Fibroblast of lung (primary cell): Measurements from ENCODE around the gene CDC42EP2. TPM values are rescaled to one million over a fixed set of nuclear protein-coding genes. Genes with fewer than 3 reads are reported as not detected.

Source experiments
- DNase-seq, 2 donors: peaks; one replicate each; pipeline versions ENCODE4 v3.0.0 to v3.0.0-alpha.2; 2010; ENCODE audit warnings: low read depth in 2 of 2
- H2AFZ ChIP-seq: 2 replicates; pipeline ENCODE4 v1.5.1; 2012; ENCODE audit warnings: low read length, control low read depth, inconsistent platforms
- H3K27ac ChIP-seq: 2 replicates; pipeline ENCODE4 v1.5.1; 2011; ENCODE audit warnings: low read length, control low read depth; ENCODE audit not compliant: insufficient read depth
- H3K27me3 ChIP-seq: 2 replicates; pipeline ENCODE4 v1.5.1; 2011; ENCODE audit warnings: mild to moderate bottlenecking, low read length; ENCODE audit not compliant: control insufficient read depth, insufficient read depth
- H3K36me3 ChIP-seq: 2 replicates; pipeline ENCODE4 v1.5.1; 2011; ENCODE audit warnings: low read length; ENCODE audit not compliant: control insufficient read depth, insufficient read depth
- H3K4me1 ChIP-seq: 2 replicates; pipeline ENCODE4 v1.5.1; 2011; ENCODE audit warnings: low read length; ENCODE audit not compliant: control insufficient read depth, insufficient read depth; ENCODE audit errors: extremely low read depth
- H3K4me2 ChIP-seq: 2 replicates; pipeline ENCODE4 v1.5.1; 2011; ENCODE audit warnings: low read length, control low read depth; ENCODE audit not compliant: insufficient read depth; ENCODE audit errors: extremely low read depth
- H3K4me3 ChIP-seq, 4 experiments: fragments of 200-600 bp in 1 of 4; sonication (generic) in 1 of 4; replicated peaks in 1 of 4; 2 replicates each; pipeline ENCODE4 v1.5.1; 2011 to 2016; ENCODE audit warnings: low read length in 4 of 4, low read depth in 3 of 4, mild to moderate bottlenecking in 3 of 4, control low read depth in 2 of 4, inconsistent platforms in 1 of 4, mixed read lengths in 1 of 4; ENCODE audit not compliant: insufficient read depth in 1 of 4; ENCODE audit errors: control extremely low read depth in 1 of 4
- H3K79me2 ChIP-seq: 2 replicates; pipeline ENCODE4 v1.5.1; 2012; ENCODE audit warnings: mild to moderate bottlenecking, low read length, inconsistent platforms; ENCODE audit not compliant: control insufficient read depth, insufficient read depth
- H3K9ac ChIP-seq: 2 replicates; pipeline ENCODE4 v1.5.1; 2011; ENCODE audit warnings: mild to moderate bottlenecking, low read length, control low read depth; ENCODE audit not compliant: insufficient read depth
- H3K9me3 ChIP-seq: 2 replicates; pipeline ENCODE4 v1.5.1; 2012; ENCODE audit warnings: low read depth, low read length; ENCODE audit not compliant: control insufficient read depth, insufficient read depth
- H4K20me1 ChIP-seq: 2 replicates; pipeline ENCODE4 v1.5.1; 2011; ENCODE audit warnings: low read length; ENCODE audit not compliant: control insufficient read depth, insufficient read depth; ENCODE audit errors: extremely low read depth
- CTCF ChIP-seq, 2 donors: IDR thresholded peaks in 1 of 2; conservative IDR thresholded peaks in 1 of 2; 1 replicate in 1 of 2; 2 replicates in 1 of 2; pipeline ENCODE4 v1.5.1; 2011 to 2012; ENCODE audit warnings: low read length in 2 of 2, control low read depth in 1 of 2, inconsistent platforms in 1 of 2, low read depth in 1 of 2, mild to moderate bottlenecking in 1 of 2
- EZH2 ChIP-seq: IDR thresholded peaks from 2 replicates; pipeline ENCODE4 v1.5.1; 2012; ENCODE audit warnings: low read length, control low read depth, mild to moderate bottlenecking; ENCODE audit errors: missing control alignments
- polyA minus RNA-seq: library from RNA; depleted of rRNA, polyadenylated mRNA; stranded (reverse); fragments of >200 nt; gene quantifications from 2 replicates; pipeline ENCODE4 v1.2.3, GENCODE V29; 2011; ENCODE audit warnings: low replicate concordance
- polyA plus RNA-seq, 2 donors: library from polyadenylated mRNA; depleted of rRNA in 1 of 2; stranded (reverse) in 1 of 2; unstranded in 1 of 2; fragments of >200 nt; gene quantifications; 2 replicates each; pipeline ENCODE4 v1.2.1, GENCODE V29; 2011 to 2012; ENCODE audit warnings: missing spikeins in 1 of 2
- total RNA-seq: library from RNA; depleted of rRNA; stranded (reverse); fragments of >200 nt; gene quantifications from 2 replicates; pipeline ENCODE4 v1.2.1, GENCODE V29; 2014

CDC42EP2 gene
- total RNA-seq (12.3 and 25.6 TPM in 2 replicates), polyA plus RNA-seq (31.7 and 48.4 TPM in 2 replicates), polyA minus RNA-seq (164 and 172 TPM in 2 replicates)
- 56.1 and 78.8 TPM in 2 replicates for polyA plus RNA-seq (2012)

- peaks cover 56% of the 10 kb centered on the region for H3K79me2 ChIP-seq
- peak; percentile 76 to 85 for DNase-seq
Observed at GRCh38 chr11:65314501-65315203, at the start of gene CDC42EP2. TSS of gene CDC42EP2 (plus strand) at chr11:65314866. CDS start at chr11:65320899, 6,033 bp downstream.

GRCh38 chr11:65266210-65266609 lies 48.5 kb upstream of the CDC42EP2 start:
- Histone ChIP-seq H3K27ac (no peak overlapping the region), H3K4me2 (no peak overlapping the region), H4K20me1 (no peaks in the 10 kb centered on the region), H3K9me3 (no peaks in the 10 kb centered on the region), H3K79me2 (peaks cover 27% of the 10 kb centered on the region), H3K4me3 (no peak overlapping the region), H3K36me3 (peaks cover 4% of the 10 kb centered on the region), H3K9ac (no peak overlapping the region), H3K27me3 (no peaks in the 10 kb centered on the region), H3K4me1 (no peaks in the 10 kb centered on the region), H2AFZ (no peak overlapping the region)
- peak in 1 of 2 donors; percentile 32 for DNase-seq
- no peak for TF ChIP-seq EZH2
- TF ChIP-seq CTCF (conservative IDR thresholded peaks at IDR 0.05 in 1 of 2, IDR thresholded peaks at IDR 0.05 in 1 of 2; ENCODE audit: low read depth in 1 of 2, low read length in 2 of 2), result peak in 1 of 2 donors; percentile 72

More at GRCh38 chr11:65314501-65315203, at the start of gene CDC42EP2:
- H4K20me1 ChIP-seq, result no peaks in the 10 kb centered on the region
- peaks cover 2% of the 10 kb centered on the region for H3K36me3 ChIP-seq
- peak within 1 kb of the TSS; percentile 99 for H3K27ac ChIP-seq
- peak within 1 kb of the TSS; percentile 99 for H3K4me2 ChIP-seq
- no peaks in the 10 kb centered on the region for H3K9me3 ChIP-seq
- no peak within 1 kb of the TSS for H2AFZ ChIP-seq
- no peaks in the 10 kb centered on the region for H3K27me3 ChIP-seq
- H3K9ac ChIP-seq, result peak within 1 kb of the TSS; percentile 99
- H3K4me1 ChIP-seq, result peaks cover 24% of the 10 kb centered on the region
- H3K4me3 ChIP-seq, result peak within 1 kb of the TSS; percentile 48 to 97 (median 76)
- TF ChIP-seq EZH2 (no peak), CTCF (conservative IDR thresholded peaks at IDR 0.05 in 1 of 2, IDR thresholded peaks at IDR 0.05 in 1 of 2; ENCODE audit: low read depth in 1 of 2, low read length in 2 of 2) (no peak)

GRCh38 chr11:65274735-65275682 lies 39.7 kb upstream of the CDC42EP2 start:
- H3K9me3 ChIP-seq, result no peaks in the 10 kb centered on the region
- no peaks in the 10 kb centered on the region for H3K27me3 ChIP-seq
- H3K4me2 ChIP-seq, result peak overlapping the region; percentile 11
- H3K4me1 ChIP-seq, result peaks cover 12% of the 10 kb centered on the region
- TF ChIP-seq EZH2 (no peak), CTCF (conservative IDR thresholded peaks at IDR 0.05 in 1 of 2, IDR thresholded peaks at IDR 0.05 in 1 of 2; ENCODE audit: low read depth in 1 of 2, low read length in 2 of 2) (peak; percentile 72 to 74)
- H3K79me2 ChIP-seq, result no peaks in the 10 kb centered on the region
- no peak overlapping the region for H3K4me3 ChIP-seq
- H4K20me1 ChIP-seq, result no peaks in the 10 kb centered on the region
- H3K27ac ChIP-seq, result peak overlapping the region; percentile 67
- H3K9ac ChIP-seq, result no peak overlapping the region
- H3K36me3 ChIP-seq, result no peaks in the 10 kb centered on the region
- peak; percentile 96 for DNase-seq
- H2AFZ ChIP-seq, result no peak overlapping the region
